ENCODE measurements around the gene OBP2A.
"Not testable (repeated sequence)": the region's sequence is repeated elsewhere in the genome, so short reads cannot be mapped to it uniquely, and the experiment has no call there.

OBP2A gene

GRCh38 chr9:135512241-135512603 lies 33.7 kb upstream of the OBP2A start:
- DNase-seq (ENCODE audit: low read depth in 2 of 2): no peak

GRCh38 chr9:135512904-135513303 lies 33.0 kb upstream of the OBP2A start:
- no peak for DNase-seq (ENCODE audit: low read depth in 2 of 2)

DNA sequence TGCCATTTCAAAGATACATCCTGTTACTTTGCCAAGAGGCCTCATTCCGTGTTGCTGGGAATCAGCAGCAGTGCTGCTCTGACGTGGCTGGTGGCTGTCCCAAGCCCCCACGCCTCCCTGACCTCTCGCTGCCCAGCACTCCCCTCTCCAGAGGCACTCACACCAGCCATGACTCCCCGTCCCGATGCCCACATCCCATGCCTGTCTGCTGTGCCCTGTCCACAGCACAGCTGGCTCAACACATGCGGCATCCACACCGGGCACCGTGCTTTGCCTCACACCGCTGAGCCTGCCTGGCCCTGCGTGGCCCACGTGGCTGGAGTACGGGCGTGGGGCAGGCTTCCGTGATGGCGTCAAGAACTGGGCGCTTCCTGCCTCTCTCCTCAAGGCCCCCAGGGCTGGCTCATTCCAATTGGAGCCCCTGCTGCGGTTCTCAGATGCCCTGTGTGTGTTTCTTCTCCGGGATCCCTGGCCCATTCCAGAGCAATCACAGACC lies 32.5 kb upstream of the OBP2A start:
- no peak for DNase-seq (ENCODE audit: low read depth in 2 of 2)

DNA sequence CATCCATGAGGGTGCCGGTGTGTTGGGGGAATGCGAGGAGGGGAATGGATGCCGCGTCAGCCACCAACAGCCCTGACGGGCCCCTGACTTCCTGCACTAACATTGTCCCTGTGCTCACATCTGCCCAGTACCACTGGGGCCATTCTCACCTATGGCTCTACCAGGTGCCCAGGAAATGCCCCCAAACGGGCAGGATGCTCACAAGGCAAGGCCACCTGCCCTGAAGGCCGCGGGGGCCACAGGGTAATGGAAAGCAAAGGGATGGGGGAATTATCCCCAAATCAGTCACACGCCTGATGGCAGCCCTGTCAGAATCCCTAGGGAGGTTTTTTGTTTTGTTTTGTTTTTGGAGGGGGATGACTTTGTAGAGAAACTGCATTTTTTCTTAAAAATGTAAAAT lies 32.0 kb upstream of the OBP2A start:
- DNase-seq (ENCODE audit: low read depth in 2 of 2): not testable (repeated sequence)

DNA sequence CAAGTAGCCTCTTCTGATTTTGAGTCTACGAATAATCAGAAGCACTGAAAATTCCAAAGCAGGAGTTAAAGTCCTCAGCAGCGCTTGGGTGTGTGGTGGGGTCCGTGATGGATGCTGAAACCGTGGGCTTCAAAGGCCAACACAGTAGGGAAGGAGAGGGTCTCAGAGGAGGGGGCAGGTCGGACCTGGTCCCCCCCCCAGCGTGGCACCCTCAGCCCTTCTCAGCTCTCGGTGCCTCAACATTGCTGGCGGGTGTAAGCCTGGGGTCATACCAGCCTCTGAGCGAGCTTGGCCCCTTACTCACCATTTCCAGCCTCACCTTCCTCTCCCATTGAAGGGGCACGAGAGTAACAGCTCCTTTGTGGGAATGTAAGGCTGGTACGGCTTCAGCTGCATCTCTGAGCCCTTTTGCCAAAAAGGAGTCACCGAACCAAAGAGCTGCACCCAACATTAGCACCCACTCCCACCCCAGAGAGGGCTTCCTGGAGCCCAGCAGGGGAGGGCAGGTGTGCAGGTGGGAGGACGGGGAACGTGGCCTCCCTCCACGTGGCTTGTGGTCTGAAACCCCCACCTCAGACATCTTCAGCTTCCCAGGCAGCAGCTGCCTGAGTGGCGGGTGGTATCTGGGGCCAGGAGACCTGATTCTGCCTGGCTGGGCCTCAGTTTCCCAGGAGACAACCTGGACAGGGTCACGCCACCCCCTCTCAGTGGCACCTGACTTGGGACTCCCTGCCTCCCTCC lies 31.4 kb upstream of the OBP2A start:
- no peak for DNase-seq (ENCODE audit: low read depth in 2 of 2)

DNA sequence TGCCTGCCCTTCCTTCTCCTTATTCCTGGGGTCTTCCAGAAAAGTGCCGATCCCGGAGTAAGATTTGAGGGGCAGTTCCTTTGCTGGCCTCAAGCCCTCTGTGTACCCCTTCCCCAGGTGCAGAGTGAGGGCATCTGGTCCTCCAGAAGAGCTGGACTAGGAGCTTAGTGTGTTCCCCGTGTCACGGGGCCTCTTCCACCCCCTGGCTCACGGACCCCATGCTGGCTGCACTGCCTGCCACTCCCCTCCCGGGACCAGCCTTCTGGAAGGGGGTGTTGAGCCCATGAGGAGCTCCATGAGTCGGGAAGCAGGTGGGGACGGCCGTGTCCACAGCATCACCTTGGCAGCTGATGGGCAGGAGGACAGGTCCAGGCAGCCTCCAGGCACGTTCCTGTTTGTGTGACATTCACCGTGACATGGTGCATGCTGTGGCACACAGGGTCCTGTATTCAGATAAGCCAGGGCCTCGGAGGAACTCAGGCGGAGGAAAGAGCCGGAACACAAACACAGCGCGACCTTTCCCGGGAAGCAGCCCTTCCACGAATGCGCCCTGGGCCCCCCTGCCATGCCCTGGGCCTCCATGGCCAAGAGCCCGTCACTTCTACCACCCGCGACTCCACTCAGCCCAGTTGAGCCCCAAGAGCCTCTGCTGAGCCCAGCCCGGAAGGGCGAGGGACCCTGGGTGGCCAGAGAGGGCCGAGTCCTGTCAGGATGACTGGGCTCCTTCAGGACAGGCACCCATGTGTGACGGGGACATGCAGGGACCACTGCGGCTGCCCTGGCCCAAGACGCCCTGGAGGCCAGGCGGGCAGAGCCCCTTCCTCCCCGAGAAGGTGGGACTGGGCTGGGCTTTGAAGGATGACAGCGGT lies 30.6 kb upstream of the OBP2A start:
- DNase-seq (ENCODE audit: low read depth in 2 of 2): no peak

GRCh38 chr9:135516132-135516860 lies 29.6 kb upstream of the OBP2A start:
- no peak for DNase-seq (ENCODE audit: low read depth in 2 of 2)

- DNase-seq (ENCODE audit: low read depth in 2 of 2): no peak
Observed at GRCh38 chr9:135517407-135517822, 28.5 kb upstream of the OBP2A start.

- DNase-seq (ENCODE audit: low read depth in 2 of 2): no peak
Observed at GRCh38 chr9:135519179-135519971, 26.6 kb upstream of the OBP2A start.

DNA sequence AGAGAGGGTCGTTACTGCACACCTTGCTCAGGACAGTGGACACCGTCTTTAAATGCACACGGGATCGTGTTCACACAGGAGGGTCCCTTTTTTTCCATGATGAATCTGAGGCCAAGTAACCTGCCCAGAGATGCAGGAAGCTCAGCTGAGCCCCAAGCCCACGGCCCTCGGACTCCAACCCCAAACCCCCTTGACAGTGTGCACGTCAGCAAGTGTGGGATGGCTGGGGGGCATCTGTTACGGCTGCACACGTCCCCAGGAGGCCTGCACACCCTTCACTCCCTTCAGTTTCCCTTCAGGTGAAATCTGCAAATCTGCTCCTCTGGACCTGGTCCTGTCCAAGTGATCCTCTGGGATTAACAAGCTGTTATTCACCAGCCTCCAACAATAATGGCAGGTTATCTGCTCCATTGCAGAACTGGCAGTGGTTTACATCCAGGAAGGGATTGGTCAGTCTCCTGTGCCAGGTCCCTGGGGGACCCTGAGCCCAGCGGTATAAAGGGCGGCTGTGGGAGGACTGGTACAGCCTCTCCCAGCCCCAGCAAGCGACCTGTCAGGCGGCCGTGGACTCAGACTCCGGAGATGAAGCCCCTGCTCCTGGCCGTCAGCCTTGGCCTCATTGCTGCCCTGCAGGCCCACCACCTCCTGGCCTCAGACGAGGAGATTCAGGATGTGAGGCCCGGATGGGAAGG lies 24.9 kb upstream of the OBP2A start, which contains the start of gene LCN1:
Gene LCN1 (plus strand): TSS at position 525 of the 692 bp plus-strand sequence. CDS start 58 bp downstream, at position 583.
- no peak for DNase-seq (ENCODE audit: low read depth in 2 of 2)

DNA sequence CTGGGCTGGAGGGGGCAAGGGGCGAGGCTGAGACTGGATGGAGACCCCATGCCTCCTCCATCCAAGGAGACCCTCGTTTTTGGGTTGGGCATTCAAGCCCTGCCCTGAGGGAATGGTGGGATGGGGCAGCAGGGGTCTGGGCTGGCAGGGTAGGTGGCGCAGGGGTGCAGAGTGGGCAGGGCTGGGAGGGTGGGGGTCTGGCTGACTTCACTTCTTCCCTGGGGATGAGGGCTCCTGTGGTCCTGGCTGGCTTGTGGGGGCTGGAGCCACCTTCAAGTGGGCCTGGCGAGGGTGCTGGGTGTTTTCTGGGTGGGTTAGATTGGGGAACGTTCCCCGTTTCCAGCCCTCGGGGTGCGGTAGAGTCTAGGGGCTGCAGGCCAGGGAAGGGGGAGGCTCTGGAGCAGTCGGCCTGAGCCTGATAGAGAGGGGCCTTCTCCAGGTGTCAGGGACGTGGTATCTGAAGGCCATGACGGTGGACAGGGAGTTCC lies 24.3 kb upstream of the OBP2A start:
- no peak for DNase-seq (ENCODE audit: low read depth in 2 of 2)

GRCh38 chr9:135522137-135522877 lies 23.6 kb upstream of the OBP2A start:
- DNase-seq (ENCODE audit: low read depth in 2 of 2): no peak

DNA sequence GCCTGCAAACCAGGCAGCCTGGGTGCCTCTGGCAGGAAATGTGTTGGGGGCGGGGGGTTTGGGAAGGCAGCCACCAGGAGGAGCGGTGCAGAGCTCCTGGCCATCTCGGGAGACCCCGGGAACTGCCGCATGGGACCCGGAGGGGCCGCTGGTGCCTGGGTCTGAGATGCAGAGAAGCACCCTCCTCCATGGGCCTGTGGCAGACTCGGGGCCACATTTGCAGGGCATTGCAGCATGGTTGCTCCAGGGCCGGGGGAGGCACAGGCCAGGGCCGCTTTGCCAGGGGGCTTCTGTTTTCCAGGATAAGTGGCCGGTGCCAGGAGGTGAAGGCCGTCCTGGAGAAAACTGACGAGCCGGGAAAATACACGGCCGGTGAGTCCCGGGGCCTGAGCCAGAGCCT lies 23.0 kb upstream of the OBP2A start:
- DNase-seq (ENCODE audit: low read depth in 2 of 2): no peak

DNA sequence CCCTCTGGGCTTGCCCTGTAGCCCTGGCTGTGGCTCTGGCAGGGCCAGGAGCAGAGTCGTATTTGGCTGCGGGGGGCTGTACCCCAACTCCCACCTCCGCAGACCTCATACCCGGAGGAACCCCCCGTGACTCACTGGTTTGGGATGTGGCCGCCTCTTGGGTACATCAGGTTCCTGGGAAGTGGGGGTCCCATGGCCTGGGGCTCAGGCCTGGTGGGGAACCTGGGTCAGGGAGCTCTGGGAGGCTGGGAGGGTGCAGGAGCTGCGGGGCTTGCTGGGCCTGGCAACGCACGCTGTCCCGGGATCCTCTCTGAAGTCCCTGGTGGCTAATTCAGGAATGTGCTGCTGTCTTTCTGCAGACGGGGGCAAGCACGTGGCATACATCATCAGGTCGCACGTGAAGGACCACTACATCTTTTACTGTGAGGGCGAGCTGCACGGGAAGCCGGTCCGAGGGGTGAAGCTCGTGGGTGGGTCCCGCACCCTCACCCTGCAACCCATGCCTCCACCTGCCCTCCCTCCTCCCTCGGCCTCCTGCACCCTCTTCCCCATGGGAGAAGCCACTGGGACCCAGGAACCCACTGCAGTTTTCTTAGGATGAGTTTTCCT lies 22.3 kb upstream of the OBP2A start:
- DNase-seq (ENCODE audit: low read depth in 2 of 2): no peak

- DNase-seq (ENCODE audit: low read depth in 2 of 2): no peak
Observed at GRCh38 chr9:135524130-135524861, 21.6 kb upstream of the OBP2A start.

- DNase-seq (ENCODE audit: low read depth in 2 of 2): no peak
Observed at GRCh38 chr9:135525241-135526088, 20.5 kb upstream of the OBP2A start.

DNA sequence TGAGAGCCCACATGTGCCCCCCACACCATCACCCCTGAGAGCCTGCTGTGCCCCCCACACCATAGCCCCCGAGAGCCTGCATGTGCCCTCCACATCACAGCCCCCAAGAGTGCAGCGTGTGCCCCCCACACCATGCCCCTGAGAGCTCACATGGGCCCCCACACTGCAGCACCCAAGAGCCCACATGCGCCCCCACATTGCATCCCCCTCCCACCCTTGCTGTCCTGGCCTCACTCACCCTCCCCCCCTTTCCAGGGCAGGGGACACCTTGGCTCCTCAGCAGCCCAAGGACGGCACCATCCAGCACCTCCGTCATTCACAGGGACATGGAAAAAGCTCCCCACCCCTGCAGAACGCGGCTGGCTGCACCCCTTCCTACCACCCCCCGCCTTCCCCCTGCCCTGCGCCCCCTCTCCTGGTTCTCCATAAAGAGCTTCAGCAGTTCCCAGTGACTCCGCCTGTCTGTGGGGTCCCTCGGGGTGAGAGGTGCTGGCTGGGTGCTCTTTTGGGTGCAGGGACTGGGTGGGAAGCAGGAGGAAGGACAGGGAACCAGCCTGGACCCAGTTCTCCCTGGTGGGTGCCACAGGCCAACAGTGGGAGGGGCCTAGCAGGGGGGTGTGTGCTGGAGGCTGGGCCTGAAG lies 19.7 kb upstream of the OBP2A start:
- DNase-seq (ENCODE audit: low read depth in 2 of 2): no peak
